Subcutaneous abdominal adipose tissue (tissue), 5 donors: ENCODE measurements around the gene TBC1D3E.
"Not testable (repeated sequence)": the region's sequence is repeated elsewhere in the genome, so short reads cannot be mapped to it uniquely, and the experiment has no call there.

ENCODE experiments used
- H3K27ac ChIP-seq: one replicate; pipeline ENCODE4 v1.7.0; 2013; ENCODE audit warnings: low read depth, mild to moderate bottlenecking, inconsistent platforms, low read length, moderate library complexity
- H3K27me3 ChIP-seq, 5 donors: one replicate each; pipeline ENCODE4 v1.7.0; 2013; ENCODE audit warnings: low read length in 5 of 5, inconsistent platforms in 1 of 5; ENCODE audit not compliant: control insufficient read depth in 5 of 5, insufficient read depth in 4 of 5
- H3K36me3 ChIP-seq, 5 donors: one replicate each; pipeline ENCODE4 v1.7.0; 2013; ENCODE audit warnings: low read length in 5 of 5; ENCODE audit not compliant: control insufficient read depth in 5 of 5, insufficient read depth in 5 of 5
- H3K4me1 ChIP-seq, 5 donors: one replicate each; pipeline ENCODE4 v1.7.0; 2013; ENCODE audit warnings: low read length in 5 of 5, mild to moderate bottlenecking in 3 of 5, moderate library complexity in 1 of 5; ENCODE audit not compliant: control insufficient read depth in 5 of 5, insufficient read depth in 5 of 5
- H3K4me3 ChIP-seq, 5 donors: one replicate each; pipeline ENCODE4 v1.7.0; 2013; ENCODE audit warnings: low read length in 5 of 5, low read depth in 1 of 5
- H3K9ac ChIP-seq, 5 donors: one replicate each; pipeline ENCODE4 v1.7.0; 2013; ENCODE audit warnings: low read length in 5 of 5, mild to moderate bottlenecking in 4 of 5, moderate library complexity in 3 of 5
- H3K9me3 ChIP-seq, 5 donors: one replicate each; pipeline ENCODE4 v1.7.0; 2013; ENCODE audit warnings: low read length in 5 of 5; ENCODE audit not compliant: control insufficient read depth in 5 of 5
- donor health status: healthy.
- donor health status: healthy.
- donor health status: healthy.
- donor health status: healthy.
- donor health status: healthy.

The TBC1D3E gene

GRCh38 chr17:38127651-38128050 is at the start of gene TBC1D3E:
Gene TBC1D3E, plus strand, starts transcription at chr17:38127951. Its CDS starts 1,545 bp downstream, at chr17:38129496.
- H3K36me3 ChIP-seq, H3K4me3 ChIP-seq, H3K27ac ChIP-seq, H3K4me1 ChIP-seq, H3K9ac ChIP-seq, H3K27me3 ChIP-seq, H3K9me3 ChIP-seq: not testable (repeated sequence)

GRCh38 chr17:38087344-38087743 is 40.4 kb upstream of the TBC1D3E start:
- H3K4me1 ChIP-seq, H3K9ac ChIP-seq, H3K27ac ChIP-seq, H3K4me3 ChIP-seq, H3K27me3 ChIP-seq, H3K36me3 ChIP-seq, H3K9me3 ChIP-seq: not testable (repeated sequence)

GRCh38 chr17:38088120-38088519 is 39.6 kb upstream of the TBC1D3E start:
- not testable (repeated sequence) for H3K36me3 ChIP-seq, H3K27ac ChIP-seq, H3K9ac ChIP-seq, H3K4me1 ChIP-seq, H3K27me3 ChIP-seq, H3K4me3 ChIP-seq, H3K9me3 ChIP-seq

GRCh38 chr17:38094059-38094694 is 33.6 kb upstream of the TBC1D3E start:
- H3K9me3 ChIP-seq, H3K4me1 ChIP-seq, H3K9ac ChIP-seq, H3K4me3 ChIP-seq, H3K27ac ChIP-seq, H3K27me3 ChIP-seq, H3K36me3 ChIP-seq: not testable (repeated sequence)

GRCh38 chr17:38099262-38099661 is 28.5 kb upstream of the TBC1D3E start:
- H3K4me3 ChIP-seq, H3K27ac ChIP-seq, H3K9ac ChIP-seq, H3K27me3 ChIP-seq, H3K36me3 ChIP-seq, H3K4me1 ChIP-seq, H3K9me3 ChIP-seq: not testable (repeated sequence)

- not testable (repeated sequence) for H3K27me3 ChIP-seq
Measured at GRCh38 chr17:38119829-38120228, 7.9 kb upstream of the TBC1D3E start.

GRCh38 chr17:38134860-38135259 is 7.1 kb downstream of the TBC1D3E start:
- not testable (repeated sequence) for H3K9me3 ChIP-seq, H3K4me3 ChIP-seq, H3K4me1 ChIP-seq, H3K9ac ChIP-seq, H3K27ac ChIP-seq, H3K27me3 ChIP-seq, H3K36me3 ChIP-seq

More at GRCh38 chr17:38119829-38120228, 7.9 kb upstream of the TBC1D3E start:
- not testable (repeated sequence) for H3K4me3 ChIP-seq, H3K9ac ChIP-seq, H3K27ac ChIP-seq, H3K36me3 ChIP-seq, H3K4me1 ChIP-seq, H3K9me3 ChIP-seq
